Left lung (tissue), 10 donors: ENCODE results near the gene FAM240B. TPM values are rescaled to one million over a fixed set of nuclear protein-coding genes. Genes with fewer than 3 reads are reported as not detected.

Experiments used
- ATAC-seq: fragments of 200-7000 bp; cut with Tn5 transposase; one replicate; pipeline ENCODE4 v1.9.1; 2020; ENCODE audit warnings: moderate library complexity
- DNase-seq, 4 donors: peaks; one replicate each; pipeline ENCODE4 v3.0.0-alpha.2; 2013 to 2020
- H3K27ac ChIP-seq, 2 donors: fragments of 200-600 bp; sonication (generic) in 1 of 2; one replicate each; pipeline versions ENCODE4 v1.5.0 to v1.8.0; 2020 to 2021
- H3K27me3 ChIP-seq, 2 donors: fragments of 200-600 bp; sonication (generic) in 1 of 2; one replicate each; pipeline versions ENCODE4 v1.5.0 to v1.8.0; 2020 to 2021
- H3K36me3 ChIP-seq, 2 donors: fragments of 200-600 bp; sonication (generic) in 1 of 2; one replicate each; pipeline versions ENCODE4 v1.5.0 to v1.8.0; 2020 to 2021
- H3K4me1 ChIP-seq, 2 donors: fragments of 200-600 bp; one replicate each; pipeline ENCODE4 v1.8.0; 2021
- H3K4me3 ChIP-seq, 2 donors: fragments of 200-600 bp; sonication (generic) in 1 of 2; one replicate each; pipeline versions ENCODE4 v1.5.0 to v1.8.0; 2020 to 2021; ENCODE audit warnings: mild to moderate bottlenecking in 1 of 2
- H3K9me3 ChIP-seq, 2 donors: fragments of 200-600 bp; sonication (generic) in 1 of 2; one replicate each; pipeline versions ENCODE4 v1.5.0 to v1.8.0; 2020 to 2021
- intact Hi-C, 2 donors: fragments of 100-400 bp; cut with DNase I; formaldehyde crosslinking; loops; one replicate each; pipeline versions ENCODE4 v1.11.2 to v1.14.2; 2022
- polyA plus RNA-seq, 6 donors: library from polyadenylated mRNA; unstranded; fragments of 120-200 nt; gene quantifications; one replicate each; pipeline ENCODE4 v1.2.1, GENCODE V29; 2013; ENCODE audit not compliant: insufficient read length in 6 of 6
- total RNA-seq, 2 donors: library from RNA; stranded (reverse); fragmentation: NEBNext Ultra II Directional; extraction: Animal tissue kit (Norgen Biotek cat#: 25700); gene quantifications; one replicate each; pipeline ENCODE4 v1.2.1, GENCODE V29; 2021
- TF ChIP-seq, protein P1 (sequence below), 2 donors: fragments of 200-600 bp; sonication (generic) in 1 of 2; IDR thresholded peaks; one replicate each; pipeline versions ENCODE4 v1.5.0 to v1.8.0; 2021; ENCODE audit warnings: antibody characterized with exemption in 2 of 2
- donor health status: DM: no; HTN: yes; CAD: no.
- donor health status: DM: no; HTN: no; CAD: no.

The FAM240B gene
- total and polyA plus RNA-seq, 8 donors: 0.17 to 0.24 TPM; not detected in 6

DNA sequence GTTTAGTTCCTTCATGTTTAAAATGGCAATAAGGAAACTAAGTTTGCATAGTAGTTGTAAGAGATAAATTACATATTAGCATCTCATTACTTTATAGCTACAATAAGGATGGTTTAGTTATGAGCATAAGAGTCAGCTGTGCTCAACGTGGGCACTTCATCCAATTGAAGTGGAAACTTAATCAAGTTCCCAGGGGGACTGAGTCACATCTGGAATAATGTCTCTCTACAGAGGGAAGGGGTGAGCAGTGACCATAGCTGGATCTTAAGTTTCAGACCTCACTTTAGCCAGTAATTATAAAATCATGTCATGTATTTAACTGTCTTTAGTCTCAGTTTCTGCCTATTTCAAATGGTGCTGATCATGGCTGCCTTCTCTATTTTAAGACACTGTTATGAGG is 36.8 kb upstream of the FAM240B start:
- ATAC-seq: no peak
- intact Hi-C loops: no loop called here
- Histone ChIP-seq H3K27ac (no peak overlapping the region), H3K36me3 (no peaks in the 10 kb centered on the region), H3K9me3 (no peaks in the 10 kb centered on the region), H3K27me3 (peaks cover 0 to 20% of the 10 kb centered on the region in 2 donors), H3K4me3 (no peak overlapping the region), H3K4me1 (no peaks in the 10 kb centered on the region)
- TF ChIP-seq, protein P1, sequence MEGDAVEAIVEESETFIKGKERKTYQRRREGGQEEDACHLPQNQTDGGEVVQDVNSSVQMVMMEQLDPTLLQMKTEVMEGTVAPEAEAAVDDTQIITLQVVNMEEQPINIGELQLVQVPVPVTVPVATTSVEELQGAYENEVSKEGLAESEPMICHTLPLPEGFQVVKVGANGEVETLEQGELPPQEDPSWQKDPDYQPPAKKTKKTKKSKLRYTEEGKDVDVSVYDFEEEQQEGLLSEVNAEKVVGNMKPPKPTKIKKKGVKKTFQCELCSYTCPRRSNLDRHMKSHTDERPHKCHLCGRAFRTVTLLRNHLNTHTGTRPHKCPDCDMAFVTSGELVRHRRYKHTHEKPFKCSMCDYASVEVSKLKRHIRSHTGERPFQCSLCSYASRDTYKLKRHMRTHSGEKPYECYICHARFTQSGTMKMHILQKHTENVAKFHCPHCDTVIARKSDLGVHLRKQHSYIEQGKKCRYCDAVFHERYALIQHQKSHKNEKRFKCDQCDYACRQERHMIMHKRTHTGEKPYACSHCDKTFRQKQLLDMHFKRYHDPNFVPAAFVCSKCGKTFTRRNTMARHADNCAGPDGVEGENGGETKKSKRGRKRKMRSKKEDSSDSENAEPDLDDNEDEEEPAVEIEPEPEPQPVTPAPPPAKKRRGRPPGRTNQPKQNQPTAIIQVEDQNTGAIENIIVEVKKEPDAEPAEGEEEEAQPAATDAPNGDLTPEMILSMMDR (IDR thresholded peaks at IDR 0.05): no peak
- DNase-seq: no peak

DNA sequence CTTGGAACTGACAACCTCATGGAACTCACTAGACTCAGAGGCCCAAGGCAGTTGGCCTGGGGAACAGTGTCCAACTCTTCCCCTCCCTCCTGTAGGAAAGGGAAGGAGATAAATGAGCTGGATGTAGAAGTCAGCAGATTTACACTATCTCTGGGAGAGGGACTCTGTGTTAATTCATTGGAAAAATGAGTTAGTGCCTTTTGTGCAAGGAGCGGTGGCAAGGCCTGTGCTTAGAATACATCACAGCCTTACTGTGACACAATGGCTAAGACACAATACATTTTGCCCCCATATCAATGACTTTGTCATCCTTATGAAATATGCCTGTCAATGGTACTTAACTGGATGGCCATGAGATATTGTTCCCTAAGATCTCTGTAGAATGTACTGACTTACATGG is 28.0 kb upstream of the FAM240B start:
- Histone ChIP-seq H3K4me1 (no peaks in the 10 kb centered on the region), H3K9me3 (no peaks in the 10 kb centered on the region), H3K27me3 (peaks cover 0 to 24% of the 10 kb centered on the region in 2 donors), H3K4me3 (no peak overlapping the region), H3K36me3 (no peaks in the 10 kb centered on the region), H3K27ac (no peak overlapping the region)
- intact Hi-C loops: no loop called here
- TF ChIP-seq, protein P1 (IDR thresholded peaks at IDR 0.05): no peak
- ATAC-seq (no peak), DNase-seq (no peak)

DNA sequence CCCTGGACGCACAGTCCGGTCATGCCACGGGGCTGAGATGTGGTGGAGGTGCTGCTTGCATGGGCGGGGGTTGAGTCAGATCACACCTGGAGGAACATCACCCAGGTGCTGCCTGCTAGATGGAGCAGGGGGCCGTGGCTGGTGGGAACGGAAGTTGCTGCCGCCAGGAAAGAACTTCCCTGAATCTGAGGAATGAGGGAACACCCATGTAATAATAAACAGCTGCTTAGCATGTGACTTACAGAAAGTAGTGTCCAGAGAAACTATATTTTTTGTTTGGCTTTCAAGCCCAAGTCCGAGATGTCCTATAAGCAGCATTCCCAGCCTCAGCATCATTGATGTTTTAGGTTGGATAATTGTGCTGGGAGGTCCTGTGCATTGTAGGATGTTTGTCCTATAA is 27.1 kb upstream of the FAM240B start:
- H3K9me3 ChIP-seq: no peaks in the 10 kb centered on the region
- DNase-seq (no peak), ATAC-seq (no peak)
- H3K4me1 ChIP-seq: no peaks in the 10 kb centered on the region
- no peak overlapping the region for H3K27ac ChIP-seq
- intact Hi-C loops: no loop called here
- H3K36me3 ChIP-seq: no peaks in the 10 kb centered on the region
- H3K27me3 ChIP-seq: peaks cover 0 to 17% of the 10 kb centered on the region in 2 donors
- H3K4me3 ChIP-seq: no peak overlapping the region
- TF ChIP-seq, protein P1 (IDR thresholded peaks at IDR 0.05): no peak

DNA sequence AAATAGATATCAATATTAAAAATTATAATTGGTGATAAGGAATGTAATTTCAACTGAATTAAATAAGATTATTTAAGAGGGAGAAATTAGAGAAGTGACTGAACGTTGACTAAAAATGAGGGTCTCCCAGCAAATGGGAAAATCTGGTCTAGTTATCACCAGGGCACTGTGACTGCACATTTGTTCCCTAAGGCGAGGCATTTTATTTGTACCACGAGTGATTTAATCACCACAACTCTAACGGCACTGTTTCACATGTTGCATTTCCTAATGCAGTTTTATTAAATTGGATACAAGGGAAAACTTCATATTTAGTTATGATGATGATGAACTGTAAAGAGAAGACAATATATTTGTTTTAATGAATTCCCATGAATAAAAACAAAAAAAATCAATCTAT is 26.4 kb upstream of the FAM240B start:
- Histone ChIP-seq H3K4me1 (no peaks in the 10 kb centered on the region), H3K27me3 (peaks cover 0 to 16% of the 10 kb centered on the region in 2 donors), H3K9me3 (no peaks in the 10 kb centered on the region), H3K36me3 (no peaks in the 10 kb centered on the region), H3K4me3 (no peak overlapping the region), H3K27ac (no peak overlapping the region)
- ATAC-seq: no peak
- intact Hi-C loops: no loop called here
- TF ChIP-seq, protein P1 (IDR thresholded peaks at IDR 0.05): no peak
- no peak for DNase-seq

DNA sequence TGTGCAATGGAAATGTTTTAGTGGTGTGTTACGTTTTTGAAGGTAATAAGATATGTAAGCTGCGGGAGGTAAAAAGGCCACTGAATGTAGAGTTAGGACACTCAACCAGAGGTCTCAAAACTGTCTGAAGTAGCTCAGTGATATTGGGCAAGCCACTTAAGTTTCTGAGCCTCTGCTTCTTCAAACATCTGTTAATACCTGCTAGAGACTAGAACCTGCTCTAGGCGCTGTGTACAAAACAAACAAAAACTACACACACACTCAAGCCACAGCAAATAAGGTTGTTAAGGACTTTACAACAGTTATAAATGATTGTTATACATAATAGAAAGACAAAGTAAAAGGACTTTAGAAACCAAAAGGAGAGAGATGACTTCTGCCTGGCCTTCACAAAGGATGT is 24.6 kb upstream of the FAM240B start:
- intact Hi-C loops: no loop called here
- no peaks in the 10 kb centered on the region for H3K9me3 ChIP-seq
- TF ChIP-seq, protein P1 (IDR thresholded peaks at IDR 0.05): no peak
- H3K36me3 ChIP-seq: no peaks in the 10 kb centered on the region
- no peak overlapping the region for H3K4me3 ChIP-seq
- H3K4me1 ChIP-seq: no peaks in the 10 kb centered on the region
- DNase-seq: no peak
- H3K27me3 ChIP-seq: peaks cover 5 to 21% of the 10 kb centered on the region in 2 donors
- ATAC-seq: peak; percentile 95
- no peak overlapping the region for H3K27ac ChIP-seq
